ENCODE measurements around the gene RLBP1.

- TF ChIP-seq CTCF (IDR thresholded peaks at IDR 0.05) (no peak), POLR2A (IDR thresholded peaks at IDR 0.05) (no peak), POLR2AphosphoS5 (IDR thresholded peaks at IDR 0.05) (no peak)
Measured at GRCh38 chr15:89201465-89202005, 19.8 kb downstream of the RLBP1 start.
